GM18508 (cell line): ENCODE results near the gene TATDN2.
"Not testable (repeated sequence)": the region's sequence is repeated elsewhere in the genome, so short reads cannot be mapped to it uniquely, and the experiment has no call there.

Source experiments
- ATAC-seq: cut with Tn5 transposase; IDR thresholded peaks from one replicate; pipeline ENCODE4 v1.9.1; 2021; ENCODE audit warnings: moderate number of reproducible peaks; ENCODE audit not compliant: insufficient read depth, unreplicated experiment

TATDN2 gene

DNA sequence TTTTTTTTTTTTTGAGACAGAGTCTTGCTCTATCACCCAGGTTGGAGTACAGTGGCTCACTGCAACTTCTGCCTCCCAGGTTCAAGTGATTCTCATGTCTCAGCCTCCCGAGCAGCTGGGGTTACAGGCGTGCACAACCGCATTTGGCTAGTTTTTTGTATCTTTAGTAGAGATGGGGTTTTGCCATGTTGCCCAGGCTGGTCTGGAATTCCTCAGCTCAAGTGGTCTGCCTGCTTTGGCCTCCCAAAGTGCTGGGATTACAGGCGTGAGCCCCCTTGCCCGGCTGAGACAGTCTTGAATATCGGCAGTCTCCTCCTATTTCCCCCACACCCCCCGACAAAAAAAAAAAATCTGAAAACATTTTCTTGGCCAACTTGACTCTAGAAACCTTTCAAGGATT lies 18.7 kb downstream of the TATDN2 start:
- ATAC-seq: not testable (repeated sequence)

DNA sequence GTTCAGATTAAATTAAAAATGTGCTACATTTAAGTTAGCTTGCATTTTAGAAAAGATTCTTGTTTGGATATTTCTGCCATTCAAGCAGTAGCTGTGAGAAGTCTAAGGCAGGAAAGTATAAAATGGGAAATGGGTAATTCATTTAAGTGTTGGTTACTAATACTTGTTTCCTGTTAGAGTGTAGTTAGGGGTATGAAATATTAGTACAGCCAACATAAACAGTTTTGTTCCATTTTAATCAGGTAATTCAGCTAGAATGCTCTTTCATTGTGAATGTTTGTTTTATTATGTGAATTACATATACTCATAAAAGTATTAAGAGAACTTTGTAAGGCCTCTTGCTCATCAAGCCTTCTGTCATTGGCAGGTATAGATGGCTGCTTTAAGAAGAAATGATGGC lies 19.9 kb downstream of the TATDN2 start:
- ATAC-seq: no peak

DNA sequence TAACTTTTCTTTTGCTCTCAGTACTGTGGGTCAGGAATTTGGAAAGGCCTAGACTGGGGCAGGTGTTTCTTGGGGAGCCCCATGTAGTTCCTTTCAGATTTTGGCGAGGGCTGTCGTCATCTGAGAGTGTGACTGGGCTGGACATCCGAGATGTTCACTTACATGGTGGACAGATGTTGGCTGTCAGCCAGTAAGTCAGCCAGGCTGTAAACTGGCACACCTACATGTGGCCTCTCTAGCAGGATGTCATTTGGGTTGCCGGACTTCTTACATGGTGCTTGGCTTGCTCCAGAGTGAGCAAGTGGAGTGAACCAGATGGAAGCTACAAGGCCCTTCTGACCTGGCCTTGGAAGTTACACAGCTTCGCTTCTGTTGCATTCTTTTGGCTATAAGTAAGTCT lies 20.7 kb downstream of the TATDN2 start:
- no peak for ATAC-seq

- no peak for ATAC-seq
Measured at GRCh38 chr3:10269443-10269842, 21.2 kb downstream of the TATDN2 start.

- not testable (repeated sequence) for ATAC-seq
Measured at GRCh38 chr3:10272476-10272875, 24.2 kb downstream of the TATDN2 start.

- ATAC-seq: no peak
Measured at GRCh38 chr3:10272977-10273376, 24.7 kb downstream of the TATDN2 start.

GRCh38 chr3:10273702-10274305 lies 25.5 kb downstream of the TATDN2 start:
- ATAC-seq: no peak

- ATAC-seq: no peak
Measured at GRCh38 chr3:10274601-10275000, 26.3 kb downstream of the TATDN2 start.

DNA sequence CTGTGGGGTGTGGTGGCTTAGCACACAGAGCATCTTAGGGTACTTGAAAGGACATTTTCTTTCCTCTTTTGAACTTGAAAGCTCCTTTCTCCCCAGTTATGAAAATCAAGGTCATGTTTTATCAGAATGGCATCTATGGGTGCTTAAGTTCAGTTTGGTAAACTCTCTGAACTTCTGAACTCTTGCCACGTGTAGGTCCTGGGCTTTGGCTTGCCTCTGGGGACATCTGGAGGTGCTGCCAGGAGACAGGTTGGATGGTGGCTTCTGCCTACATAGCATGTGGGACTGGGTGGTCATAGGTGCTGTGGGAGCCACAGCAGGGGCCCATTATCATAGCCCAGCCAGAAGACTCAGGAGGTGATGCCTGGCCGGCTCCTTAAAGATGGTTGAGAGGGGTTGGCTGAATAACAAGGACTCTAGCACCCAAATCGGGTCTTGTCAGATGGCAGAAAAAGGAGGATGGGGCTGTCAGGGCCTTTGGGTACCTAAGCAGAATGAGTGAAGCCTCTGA lies 28.9 kb downstream of the TATDN2 start:
- no peak for ATAC-seq

GRCh38 chr3:10278501-10278900 lies 30.2 kb downstream of the TATDN2 start:
- ATAC-seq: no peak

DNA sequence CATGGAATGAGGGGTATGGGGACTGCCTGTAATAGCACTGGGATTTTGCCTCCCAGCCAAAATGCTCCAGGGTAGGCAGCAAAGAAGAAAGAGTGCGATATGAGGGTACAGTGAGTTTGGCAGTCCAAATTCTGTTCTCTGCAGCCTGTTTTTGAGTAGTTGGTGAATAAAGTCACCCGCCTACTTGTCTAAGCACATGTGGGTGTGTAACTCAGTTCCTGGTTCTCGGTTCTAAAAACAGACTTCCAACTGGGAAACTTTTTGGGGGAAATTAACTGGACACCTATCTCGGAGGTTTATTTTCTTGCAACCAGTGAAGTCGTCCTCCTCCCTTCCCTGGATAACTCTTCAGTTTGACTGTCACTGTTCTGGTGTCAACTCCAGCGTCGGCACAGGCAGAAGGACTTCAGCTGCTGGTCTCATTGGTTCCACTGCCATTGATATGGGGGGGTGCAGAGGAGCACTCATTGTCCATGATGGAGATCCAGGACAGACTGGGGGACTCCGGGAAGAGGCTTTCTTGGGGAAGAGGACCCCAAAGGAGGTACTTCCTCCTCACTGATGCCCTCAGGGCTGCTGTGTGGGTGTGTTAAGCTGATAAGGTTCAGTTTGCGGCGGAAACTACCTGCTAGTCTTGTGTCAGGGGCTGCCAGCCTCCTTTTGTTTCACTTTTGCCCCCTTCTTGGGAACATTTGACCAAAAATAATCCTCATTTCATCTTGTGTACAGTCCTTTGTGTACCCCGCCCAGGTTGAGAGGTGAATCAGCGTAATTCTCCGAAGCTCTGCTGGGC lies 31.3 kb downstream of the TATDN2 start:
- ATAC-seq: no peak

DNA sequence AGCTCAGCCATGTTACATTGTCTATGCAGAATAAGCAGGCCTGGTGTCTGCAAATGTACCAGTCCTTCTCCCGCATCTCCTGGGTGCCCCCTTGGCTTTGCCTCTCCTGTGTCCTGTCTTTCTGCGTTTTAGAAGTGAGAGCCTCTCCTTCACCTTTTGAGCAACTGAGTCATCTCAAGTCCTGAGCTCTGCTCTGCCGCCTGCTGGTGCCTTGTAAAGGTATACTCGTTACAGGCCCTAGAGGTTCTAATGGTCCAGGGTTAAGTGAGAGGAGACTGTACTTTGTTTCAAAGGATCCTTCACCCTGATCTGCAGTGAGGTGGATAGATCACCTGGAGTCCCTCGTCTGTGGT lies 31.9 kb downstream of the TATDN2 start:
- no peak for ATAC-seq

DNA sequence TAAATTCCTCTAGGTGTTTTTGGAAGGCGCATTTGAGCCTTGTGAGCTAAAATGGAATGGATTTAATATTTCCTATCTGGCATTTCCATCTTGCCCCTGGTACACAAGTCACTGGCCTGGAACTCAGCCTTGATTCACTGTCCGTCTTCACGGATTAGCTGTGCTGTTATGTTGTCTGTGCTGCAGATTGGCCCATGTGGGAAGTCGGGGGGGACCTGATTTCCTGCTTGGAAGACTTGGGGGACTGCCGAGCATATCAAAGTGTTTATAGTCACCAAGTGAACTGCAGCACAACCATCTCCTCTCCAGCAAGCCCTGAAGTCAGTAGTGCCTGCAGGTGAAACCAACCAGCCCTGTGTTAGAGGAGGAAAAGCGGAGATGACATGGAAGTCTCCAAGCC lies 32.3 kb downstream of the TATDN2 start:
- no peak for ATAC-seq

- ATAC-seq: no peak
Measured at GRCh38 chr3:10281951-10282350, 33.7 kb downstream of the TATDN2 start.

- no peak for ATAC-seq
Measured at GRCh38 chr3:10283638-10284037, 35.4 kb downstream of the TATDN2 start.

- ATAC-seq: no peak
Measured at GRCh38 chr3:10284496-10284895, 36.2 kb downstream of the TATDN2 start.

DNA sequence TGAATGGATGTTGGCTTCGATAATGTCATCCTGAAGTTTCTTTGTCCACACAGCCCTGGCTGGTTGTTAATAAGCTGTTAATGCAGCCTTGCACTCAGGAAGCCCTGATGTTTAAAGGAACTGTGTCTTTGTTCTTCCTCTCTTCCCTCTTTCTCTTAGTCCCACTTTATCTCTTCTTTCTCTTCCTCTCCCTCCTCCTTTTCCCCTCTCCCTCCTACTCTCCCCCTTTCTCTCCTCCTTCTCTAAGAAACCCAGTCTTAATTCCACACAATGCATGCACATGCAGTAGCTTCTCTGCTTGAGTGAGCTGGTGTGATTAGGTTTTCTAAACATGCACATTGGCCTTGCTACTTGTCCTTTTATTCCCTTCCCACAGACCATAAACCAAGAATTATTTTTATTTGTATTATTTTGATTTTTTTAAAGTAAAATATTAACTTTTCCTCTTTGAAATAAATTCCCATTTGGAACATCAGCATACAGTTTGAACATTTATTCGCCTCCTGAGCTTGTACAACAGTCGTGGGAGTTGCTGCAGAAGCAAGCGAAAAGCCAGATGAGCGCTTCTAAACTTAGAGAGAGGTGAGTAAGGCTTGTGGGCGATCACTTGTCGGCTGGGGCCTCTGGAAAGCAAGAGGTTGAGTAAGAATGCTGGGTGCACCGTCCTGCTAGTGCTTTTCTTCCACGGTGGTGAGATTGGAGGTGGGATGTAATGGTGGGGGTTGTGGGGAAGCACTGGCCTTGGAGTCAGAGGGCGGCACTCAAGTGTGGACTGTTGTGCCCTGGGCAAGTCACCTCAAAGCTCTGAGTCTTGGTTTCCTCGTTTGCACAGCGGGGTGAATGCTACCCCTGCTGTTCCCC lies 37.2 kb downstream of the TATDN2 start:
- no peak for ATAC-seq

DNA sequence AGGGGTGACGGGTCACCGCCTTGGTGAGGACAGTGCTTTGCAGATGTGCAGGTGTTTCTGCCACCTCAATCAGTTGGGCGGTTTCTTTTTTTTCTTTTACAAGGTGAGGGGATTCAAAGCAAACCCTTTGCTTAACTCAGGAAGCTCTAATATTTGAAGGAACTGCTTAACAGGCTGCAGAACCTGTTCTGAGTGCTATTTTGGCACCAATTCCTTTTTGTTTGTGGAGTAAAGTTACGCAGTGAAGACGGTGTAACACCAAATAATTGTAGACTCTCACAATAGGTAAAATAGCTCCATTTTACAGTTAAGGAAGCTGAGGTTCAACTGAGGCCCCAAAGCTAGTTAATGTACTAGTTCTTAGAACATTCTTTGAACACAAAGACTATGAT lies 37.9 kb downstream of the TATDN2 start:
- ATAC-seq: no peak

- no peak for ATAC-seq
Measured at GRCh38 chr3:10286596-10287295, 38.5 kb downstream of the TATDN2 start.

DNA sequence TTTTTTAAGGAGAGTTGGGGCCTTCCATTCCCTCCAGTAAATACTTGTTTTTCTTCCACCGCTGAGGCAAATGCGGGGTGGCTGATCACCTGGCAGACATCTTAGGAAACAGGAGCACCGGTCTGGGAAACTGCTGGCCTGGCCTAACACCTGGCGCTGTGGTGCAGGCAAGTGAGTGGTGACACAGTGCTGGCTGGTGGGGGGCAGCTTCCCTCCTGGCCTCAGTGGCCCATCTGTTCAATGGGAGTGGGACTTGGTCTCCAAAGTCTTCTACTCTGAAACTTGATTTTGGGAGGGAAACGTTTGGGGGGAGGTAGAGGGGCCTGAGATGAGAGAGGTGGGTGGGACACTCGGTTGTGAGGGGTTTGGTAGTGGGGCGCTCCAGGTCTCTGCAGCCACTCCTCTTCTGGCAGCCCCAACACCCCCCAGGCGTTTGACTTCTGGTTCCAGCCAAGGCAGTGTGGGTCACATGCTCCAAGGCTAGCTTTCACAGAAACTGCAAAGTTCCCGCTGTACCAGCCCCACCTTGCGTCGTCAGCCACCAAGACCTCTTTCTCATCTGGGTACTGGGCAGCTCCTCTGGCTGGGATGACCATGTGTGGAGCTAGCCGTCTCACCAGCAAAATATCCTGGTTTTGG lies 39.8 kb downstream of the TATDN2 start:
- no peak for ATAC-seq
